PFSK-1 (cell line): ENCODE measurements around the gene C1orf21.

Experiments used
- REST ChIP-seq, 2 experiments: IDR thresholded peaks; 2 replicates each; pipeline versions ENCODE4 v1.6.1 to v1.8.0; 2011 to 2012; ENCODE audit warnings: low read depth in 2 of 2, low read length in 2 of 2, control low read depth in 1 of 2, inconsistent platforms in 1 of 2, mild to moderate bottlenecking in 1 of 2, moderate library complexity in 1 of 2; ENCODE audit not compliant: insufficient read depth in 1 of 2
- TAF1 ChIP-seq: IDR thresholded peaks from 2 replicates; pipeline ENCODE4 v1.6.1; 2012; ENCODE audit warnings: low read length, control low read depth, borderline replicate concordance; ENCODE audit not compliant: insufficient read depth

- TF ChIP-seq TAF1 (no peak), REST (IDR thresholded peaks at IDR 0.05; ENCODE audit: insufficient read depth in 1 of 2, low read depth in 2 of 2, low read length in 2 of 2) (no peak)
Measured at GRCh38 chr1:184497959-184498723, 111.3 kb downstream of the C1orf21 start.
